ENCODE results near the gene GRIN2C. TPM values are rescaled to one million over a fixed set of nuclear protein-coding genes. Genes with fewer than 3 reads are reported as not detected.
A peak's percentile ranks its signal among the peaks of the same experiment; 100 is the strongest.
"Not testable (repeated sequence)": the region's sequence is repeated elsewhere in the genome, so short reads cannot be mapped to it uniquely, and the experiment has no call there.

The GRIN2C gene
- polyA plus RNA-seq, 1 donor, result 0.18 TPM

DNA sequence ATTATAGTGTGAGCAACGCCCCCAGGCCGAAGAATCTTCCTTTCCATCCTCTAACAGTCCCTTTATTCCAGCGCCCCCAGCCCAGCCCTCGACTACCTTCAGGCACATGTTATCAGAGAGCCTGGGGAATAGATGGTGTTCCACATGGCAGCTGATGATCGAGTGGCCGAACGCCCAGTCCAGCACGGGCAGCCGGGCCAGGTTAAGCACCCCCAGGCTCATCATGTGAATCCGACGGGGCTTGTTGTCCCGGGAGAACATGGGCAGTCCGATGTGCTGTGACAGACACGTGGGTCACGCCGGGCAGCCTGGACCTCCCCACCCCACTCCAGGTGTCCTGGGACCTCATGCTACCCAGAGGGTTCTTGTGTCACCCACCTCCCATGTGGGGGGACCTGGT lies 19.6 kb upstream of the GRIN2C start:
- no peak for DNase-seq

DNA sequence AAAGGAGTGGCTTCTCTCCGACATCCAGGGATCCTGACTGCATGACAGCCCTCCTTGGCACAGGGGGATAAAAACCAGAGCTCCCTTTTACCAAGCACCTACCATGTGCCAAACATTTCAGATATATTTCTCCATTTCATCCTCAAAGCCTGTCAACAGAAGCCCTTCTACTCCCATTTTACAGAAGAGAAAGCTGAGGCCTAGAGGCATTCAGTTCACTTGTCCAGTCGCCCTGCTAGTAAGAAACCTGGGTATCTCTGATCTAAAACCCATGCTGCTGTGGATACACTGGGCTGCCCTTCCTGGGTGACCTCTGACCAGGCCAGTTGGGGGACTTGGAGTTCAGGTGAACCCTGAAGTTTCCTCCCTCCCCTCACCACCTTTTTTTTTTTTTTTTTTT lies 19.0 kb upstream of the GRIN2C start:
- no peak for DNase-seq

DNA sequence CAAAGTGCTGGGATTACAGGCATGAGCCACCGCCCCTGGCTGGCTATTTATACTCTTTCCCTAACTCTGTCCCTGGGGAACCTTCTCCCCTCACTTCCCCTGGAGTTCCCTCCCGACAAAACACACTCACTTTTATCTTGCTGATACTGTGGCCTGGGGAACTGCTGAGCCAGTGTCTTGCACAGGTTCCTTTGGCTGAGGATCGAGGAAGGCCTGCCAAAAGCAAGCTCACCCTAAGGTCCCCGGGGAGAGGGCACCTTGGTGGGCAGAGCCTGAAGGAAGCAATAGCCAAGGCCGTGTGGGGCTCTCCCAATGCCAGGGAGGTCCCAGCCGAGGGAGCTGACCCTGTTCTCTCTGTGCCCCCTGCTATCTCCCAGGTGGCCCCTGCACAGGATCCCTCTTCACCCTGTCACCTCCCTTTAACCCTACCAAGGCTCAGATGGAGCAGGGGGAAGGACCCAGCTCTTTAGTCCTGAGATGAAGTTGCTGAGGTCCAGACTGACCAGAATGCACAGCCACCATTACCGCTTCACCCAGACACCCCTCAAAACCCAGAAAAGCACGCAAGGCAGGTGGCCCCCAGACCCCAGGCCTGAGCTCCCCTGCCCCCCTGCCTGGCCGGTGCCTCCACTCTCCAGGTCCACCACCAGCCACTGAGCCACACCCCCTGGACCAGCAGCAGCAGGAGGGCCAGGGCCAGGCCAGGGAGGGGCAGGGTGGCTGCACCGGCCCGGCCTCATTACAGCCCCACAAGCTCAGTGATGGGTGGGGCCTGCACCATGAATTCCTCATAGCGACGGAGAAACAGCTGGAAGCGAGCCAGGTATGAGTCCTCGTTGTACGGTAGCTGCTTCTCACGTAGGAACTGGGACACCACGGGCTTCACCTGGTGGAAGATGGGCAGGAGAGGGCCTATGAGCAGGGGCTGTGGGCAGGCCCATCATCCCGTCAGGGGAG lies 18.2 kb upstream of the GRIN2C start:
- DNase-seq, result no peak

DNA sequence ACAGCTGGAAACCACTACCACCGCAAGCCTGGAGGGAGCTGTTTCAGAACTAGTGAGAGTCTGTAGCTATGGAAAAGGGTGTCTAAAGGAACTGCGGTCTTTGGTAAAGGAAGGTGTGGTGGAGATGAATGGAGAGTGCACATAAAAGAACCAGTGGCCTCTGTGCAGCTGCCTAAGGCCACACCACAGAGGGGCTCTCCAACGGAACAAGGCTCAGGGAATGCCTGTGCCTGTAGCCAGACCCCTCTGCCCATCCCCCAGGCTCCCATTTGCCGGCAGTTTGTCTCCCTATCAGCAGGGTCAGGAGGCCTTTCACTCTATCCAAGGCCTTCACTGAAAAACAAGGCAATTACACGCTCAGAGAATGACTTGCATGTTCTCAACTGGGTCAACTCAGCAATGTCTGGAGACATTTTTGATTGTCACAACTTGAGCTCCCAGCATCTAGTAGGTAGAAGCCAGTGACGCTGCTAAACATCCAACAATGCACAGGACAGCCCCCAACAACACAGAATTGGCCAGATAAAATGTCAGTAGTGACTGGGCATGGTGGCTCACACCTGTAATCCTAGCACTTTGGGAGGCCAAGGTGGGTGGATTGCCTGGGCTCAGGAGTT lies 16.4 kb upstream of the GRIN2C start:
- no peak for DNase-seq

DNA sequence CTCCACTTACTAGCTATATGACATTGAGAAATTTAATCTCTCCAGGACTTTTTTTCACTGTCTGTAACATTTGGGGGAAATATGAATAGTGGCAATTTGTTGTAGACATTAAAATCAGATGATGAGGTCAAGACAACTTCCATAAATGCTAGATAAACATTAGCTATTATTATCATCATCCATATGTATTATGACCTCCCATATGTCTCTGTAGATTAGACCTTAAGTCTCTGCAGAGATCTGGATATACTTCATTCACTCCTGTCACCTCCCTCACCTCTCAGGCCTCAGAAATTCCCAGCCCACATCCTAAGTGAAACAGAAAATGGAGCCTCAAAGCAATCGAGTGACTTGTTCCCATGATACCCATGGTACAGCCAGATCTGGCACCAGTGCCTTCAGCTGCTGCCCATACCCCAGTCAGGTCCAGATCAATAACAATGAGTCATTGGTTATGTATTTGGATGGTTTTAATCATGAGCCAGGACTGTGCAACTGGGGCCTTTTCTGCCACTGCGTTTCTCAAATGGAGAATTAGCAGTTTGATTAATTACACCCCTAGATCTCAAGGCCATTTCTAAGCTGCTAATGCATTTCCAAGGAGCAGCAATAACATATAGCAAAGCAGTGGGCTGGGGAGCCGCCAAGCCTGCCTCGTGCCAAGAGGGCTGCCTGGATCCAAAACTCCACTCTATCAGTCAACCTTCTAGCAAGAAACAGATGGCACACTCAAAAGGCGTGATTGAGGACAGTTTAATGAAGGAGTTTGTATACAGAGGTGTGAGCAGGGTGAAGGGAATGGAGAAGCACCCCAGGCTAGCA lies 15.7 kb upstream of the GRIN2C start:
- DNase-seq, result no peak

DNA sequence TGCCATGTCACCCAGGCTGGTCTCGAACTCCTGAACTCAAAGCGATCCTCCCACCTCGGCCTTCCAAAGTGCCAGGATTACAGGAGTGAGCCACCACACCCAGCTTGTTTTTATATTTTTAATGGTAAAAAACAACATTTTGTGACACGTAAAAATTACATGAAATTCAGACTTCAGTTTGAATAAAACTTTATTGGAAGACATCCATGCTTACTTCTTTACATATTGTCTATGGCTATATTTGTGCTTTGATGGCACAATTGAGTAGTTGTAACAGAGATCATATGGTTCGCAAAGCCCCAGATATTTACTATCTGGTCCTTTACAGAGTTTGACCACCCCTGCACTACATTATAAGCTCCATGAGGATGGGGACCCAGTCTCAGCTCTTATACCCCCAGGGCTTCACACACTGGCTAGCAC lies 14.9 kb upstream of the GRIN2C start:
- DNase-seq, result no peak

DNA sequence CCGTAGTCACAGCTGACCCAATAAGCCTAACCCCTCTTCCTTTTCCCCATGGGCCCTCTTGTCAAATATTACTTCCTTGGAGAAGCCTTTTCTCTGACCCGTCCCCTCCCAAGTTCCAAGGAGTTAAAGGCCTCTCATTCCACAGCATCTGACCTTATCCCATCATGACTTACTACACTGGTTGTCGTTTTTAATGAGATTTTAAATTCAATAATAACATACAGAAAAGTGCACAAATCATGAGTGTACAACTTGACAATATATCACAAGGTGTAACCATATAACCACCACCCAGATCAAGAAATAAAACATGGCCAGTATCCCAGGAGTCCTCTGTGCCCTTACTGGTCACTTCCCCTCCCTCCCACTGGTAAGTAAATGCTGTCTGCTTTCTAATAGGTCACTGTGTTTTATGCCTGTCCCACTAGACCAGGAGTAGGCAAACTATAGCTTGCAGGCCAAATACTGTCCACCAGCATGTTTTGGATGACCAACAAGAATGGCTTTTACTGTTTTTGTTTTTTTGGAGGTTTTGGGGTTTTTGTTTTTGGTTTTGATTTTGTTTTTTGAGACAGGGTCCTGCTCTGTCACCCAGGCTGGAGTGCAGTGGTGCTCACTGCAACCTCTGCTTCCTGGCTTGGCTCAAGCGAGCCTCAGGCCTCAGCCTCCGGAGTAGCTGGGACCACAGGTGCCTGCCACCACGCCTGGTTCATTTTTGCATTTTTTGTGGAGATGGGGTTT lies 14.4 kb upstream of the GRIN2C start:
- DNase-seq, result no peak

DNA sequence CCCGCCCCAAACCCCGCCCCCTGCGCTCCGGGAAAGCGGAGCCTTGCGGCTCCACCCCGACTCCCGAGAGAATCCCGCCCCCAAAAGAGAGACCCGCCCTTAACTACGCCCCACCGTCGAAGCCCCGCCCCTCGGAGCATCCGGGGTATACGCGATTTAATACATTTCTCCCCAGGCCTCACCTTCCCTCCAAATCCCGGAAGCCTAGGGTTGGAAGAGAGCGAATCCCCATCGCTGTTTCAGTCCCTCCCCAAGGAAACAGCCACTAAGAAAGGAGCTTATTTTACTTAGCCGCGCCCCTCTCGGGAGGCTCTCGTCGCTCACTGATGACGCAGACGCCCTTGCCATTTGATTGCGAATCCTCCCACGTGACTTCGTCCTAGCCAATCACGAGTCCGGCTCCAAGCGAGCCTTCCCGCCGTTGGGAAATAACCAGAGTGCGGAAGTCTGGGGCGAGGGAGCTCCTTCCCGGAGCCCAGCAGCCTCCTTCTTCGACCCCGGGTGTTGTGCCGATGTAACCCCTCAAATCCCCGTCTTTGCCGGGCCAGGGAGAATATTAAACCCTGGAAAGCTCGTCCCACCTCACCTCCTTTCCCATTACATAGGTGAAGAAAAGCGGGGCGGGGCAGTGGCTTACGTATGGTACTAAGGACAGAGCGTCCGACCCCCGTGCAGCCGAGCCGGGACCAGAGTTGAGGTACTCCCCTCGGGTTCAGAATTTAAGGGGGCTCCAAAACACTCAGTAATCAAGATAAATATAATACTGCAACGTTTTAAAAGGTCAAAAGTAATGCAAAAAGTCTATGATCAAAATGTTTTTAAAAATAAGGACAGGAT lies 13.6 kb upstream of the GRIN2C start:
- peak; percentile 100 for DNase-seq

DNA sequence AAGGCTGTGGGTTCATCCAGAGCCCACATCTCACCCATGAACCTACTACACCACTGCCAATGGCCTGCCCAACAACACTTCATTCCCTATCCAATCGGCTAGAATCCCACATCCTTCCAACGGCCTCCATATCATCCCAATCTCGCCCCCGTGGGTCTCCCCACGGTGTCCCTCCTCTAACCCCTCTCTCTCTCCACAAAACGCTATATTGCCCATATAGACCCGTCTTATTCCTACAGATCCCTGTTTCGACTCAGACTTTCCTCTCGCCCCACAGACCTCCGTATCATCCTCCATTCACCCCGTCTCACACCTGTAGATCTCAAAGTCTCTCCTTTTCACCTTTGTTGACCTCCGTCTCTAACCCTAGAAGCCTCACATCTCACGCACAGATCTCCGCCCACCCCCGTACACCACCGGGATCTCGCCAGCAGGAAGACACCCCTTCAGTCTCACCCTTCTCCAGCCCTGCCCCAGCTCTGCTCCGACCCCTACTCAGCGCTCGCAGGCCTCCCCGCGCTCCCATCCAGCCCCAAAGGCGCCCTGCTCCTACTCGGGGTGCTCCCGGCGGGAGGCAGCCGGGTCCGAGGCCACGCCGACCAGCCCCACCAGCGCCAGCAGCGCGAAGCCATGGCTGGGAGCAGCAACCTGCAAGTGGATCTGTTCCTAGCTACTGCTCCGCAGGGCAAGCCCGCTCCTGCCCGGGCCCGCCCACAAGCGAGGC lies 12.8 kb upstream of the GRIN2C start, which contains the start of gene FDXR:
FDXR (minus strand) TSS at position 682 of the 724 bp plus-strand sequence; CDS start at position 632, 50 bp downstream.
- no peak for DNase-seq

DNA sequence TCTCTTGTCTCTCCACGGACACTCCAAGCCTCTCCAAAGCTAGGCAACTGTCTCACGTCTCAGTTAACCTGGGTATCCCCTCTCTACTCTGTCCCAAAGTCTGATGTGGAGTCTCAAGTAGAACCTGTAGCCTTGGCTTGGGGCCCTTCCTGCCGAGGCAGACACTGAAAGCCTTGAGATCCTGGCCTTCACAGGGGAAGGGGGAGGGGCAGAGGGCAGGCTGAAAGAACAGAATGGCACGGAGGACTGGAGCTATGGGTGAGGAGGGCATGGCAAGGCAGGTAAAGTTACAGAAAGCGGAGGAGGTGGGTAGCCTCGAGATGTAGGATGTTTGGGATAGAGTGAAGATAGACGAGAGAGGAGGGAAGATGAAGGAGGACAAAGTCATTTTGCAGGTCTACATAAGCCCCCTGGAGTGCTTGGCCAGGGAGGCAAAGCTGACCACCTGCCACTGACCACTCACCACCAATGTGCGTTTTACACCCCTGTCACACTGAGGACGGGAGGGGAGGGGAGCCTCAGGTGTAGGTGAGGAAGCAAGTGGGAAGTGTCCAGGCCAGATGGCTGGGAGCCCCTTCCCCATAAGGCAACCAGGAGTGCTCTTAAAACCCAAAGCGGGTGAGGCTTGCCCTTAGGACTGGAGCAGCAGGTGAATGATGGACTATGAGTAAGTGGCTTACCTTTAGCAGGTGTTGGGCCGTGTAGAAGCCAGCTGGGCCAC lies 11.8 kb upstream of the GRIN2C start:
- no peak for DNase-seq

DNA sequence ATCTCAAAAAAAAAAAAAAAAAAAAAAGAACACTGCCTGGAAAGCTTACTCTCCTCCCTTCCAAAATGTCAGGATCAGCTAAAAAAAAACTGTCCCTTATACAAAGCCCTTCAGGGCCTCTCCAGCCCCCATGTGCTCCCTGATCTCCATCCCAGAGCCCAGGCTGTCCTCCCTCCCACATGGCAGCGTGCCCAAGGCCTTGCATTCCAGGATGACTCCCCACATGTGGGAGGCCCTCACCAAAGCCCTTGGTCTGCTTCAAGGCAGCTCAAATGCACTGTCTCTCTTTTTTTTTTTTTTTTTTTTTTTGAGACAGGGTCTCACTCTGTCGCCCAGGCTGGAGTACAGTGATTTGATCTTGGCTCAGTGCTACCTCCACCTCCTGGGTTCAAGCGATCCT lies 10.8 kb upstream of the GRIN2C start:
- no peak for DNase-seq

DNA sequence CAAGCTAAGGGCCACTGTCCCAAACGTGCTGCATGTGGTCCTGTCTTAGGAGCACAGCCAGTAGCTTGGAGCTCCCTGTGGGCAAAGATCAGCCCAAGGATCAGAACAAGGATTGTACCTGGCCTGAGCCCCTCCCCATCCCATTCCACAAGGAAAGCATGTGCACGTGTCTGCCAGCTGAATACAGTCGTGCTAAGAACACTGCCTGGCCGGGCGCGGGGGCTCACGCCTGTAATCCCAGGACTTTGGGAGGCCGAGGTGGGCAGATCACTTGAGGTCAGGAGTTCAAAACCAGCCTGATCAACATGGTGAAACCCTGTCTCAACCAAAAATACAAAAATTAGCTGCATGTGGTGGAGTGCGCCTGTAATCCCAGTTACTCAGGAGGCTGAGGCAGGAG lies 10.3 kb upstream of the GRIN2C start:
- not testable (repeated sequence) for DNase-seq

DNA sequence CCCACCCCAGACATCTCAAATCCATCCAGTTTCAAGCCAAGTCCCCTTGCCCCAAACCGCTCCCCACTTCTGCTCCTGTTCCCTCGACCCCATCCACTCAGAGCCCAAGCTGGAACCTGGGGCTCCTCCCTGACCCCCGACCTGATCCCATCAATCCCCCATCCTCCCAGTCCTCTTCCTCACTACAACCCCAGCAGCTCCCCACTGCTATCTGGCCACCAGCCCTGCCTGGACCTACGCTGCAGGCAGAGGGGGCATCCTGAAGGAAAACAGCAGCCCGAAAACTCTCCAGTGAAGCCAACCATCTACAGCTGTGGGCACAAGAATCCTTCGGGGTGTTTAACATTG lies 9.2 kb upstream of the GRIN2C start:
- DNase-seq, result no peak

DNA sequence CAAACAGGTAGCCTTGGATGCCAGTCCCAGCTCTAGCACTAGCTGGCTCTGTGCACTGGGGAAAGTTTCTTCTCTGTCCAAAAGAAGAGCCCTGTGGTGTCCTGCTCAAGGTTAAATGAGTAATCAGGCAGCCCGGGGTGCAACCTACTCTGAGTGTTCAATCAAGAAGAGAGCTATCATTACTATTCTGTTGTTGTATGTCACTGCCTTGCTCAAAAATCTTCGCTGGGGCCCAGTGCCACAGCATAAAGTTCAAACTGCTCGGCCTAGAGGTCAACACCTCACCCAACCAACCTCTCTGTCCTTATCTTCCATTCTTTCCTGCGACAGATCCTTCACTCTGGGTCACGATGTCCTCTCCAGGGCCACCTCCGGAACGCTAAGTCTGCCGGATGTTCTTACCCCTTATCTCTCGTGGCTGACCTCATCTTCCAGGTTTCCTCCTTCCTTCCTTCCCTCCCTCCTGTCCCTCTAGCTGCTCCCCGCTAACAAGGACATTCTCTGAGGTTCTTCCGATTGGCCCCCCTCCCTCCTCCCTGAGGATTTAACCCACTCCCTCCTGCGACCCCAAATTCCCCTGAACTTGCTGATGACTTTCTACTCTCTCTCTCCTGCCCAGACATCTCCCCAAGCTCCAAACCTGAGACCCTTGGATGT lies 8.7 kb upstream of the GRIN2C start:
- DNase-seq, result no peak

DNA sequence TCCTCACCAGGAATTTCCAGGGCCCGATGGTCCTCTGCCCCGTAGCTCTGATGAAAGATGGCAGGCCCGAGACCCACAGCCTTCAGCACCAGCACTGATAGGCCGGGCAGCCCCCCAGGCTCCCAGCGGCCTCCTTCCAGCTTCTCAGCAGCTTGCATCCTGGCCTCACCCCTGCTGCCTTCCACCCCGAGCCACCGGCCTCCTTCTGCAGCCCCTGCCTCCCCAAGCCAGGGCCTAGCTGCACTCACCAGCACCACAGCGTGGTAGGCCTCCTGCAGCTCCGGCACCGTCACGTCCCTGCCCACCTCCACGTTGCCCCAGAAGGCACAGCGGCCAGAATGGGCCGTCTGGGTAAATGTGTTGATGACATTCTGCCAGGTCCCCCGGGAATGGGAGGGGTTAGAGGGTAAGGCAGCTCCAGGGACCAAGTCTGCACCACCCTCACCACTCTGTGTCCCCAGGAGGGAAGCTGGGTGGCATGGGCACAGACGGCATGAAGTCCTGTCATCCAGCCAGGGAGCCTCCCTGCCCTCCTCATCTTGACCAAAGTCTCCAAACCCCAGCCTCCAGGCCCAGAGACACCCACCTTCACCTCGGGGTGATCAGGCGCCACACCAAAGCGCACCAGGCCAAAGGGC lies 6.6 kb upstream of the GRIN2C start:
- DNase-seq, result no peak

DNA sequence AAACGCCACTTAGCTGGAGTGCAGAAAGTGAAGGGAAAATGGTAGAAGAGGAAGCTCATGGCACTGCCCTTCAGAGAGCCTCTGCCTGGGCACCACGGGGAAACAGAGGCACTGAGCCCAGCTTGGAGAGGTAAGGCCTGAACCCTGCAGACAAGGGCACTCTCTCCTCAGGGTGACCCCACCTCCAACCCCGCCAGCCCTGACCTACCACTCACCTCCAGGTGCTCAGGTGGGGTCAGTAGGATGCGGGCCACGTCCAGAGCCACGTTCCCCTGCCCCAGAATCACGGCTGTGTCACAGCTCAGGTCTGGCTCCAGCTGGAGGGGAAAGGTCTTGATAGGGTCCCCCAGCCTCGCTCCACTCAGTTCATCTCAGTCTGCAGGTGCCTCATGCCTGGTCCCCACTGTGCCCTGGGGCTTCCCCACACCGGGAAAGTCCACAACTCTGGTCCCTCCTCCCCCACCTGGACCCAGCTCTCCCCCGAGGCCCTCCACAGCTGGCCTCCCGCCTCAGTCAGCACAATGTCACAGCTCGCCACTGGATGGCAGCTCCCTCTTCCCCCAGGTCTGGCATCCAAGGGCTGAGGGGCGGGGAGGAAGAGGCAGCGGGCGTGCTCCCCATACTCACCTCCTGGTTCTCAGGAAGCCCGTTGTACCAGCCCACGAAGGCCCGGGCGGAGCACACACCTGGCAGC lies 6.0 kb upstream of the GRIN2C start:
- no peak for DNase-seq

DNA sequence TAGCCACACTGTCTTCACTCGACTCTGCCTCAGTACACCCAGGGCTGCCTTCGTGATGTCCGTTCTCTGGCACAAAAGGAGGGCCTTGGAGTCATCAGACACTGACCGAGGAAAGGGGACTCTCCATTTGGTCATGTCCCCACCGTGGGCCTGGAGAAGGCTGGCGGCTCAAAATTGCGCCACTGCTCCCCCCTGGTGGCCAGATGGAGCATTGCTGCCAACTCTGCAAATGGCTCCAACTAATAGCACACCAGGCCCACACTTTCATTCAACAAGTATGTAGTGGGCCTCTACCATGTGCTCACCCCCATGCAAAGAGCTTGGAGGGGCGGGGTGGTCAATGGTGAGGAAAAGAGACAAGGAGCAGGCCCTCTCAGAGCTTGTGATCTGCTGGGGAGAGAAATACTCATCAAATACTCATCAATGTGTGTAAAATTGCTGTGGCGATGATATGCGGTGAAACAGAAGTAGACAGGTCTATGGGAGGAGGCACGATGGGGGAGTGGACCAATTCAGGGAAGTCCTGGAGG lies 5.2 kb upstream of the GRIN2C start:
- peak; percentile 63 for DNase-seq

All from left kidney (tissue), 2 donors.